CD4-positive, alpha-beta T cell (primary cell): ENCODE results near the gene SOCS3. TPM values are rescaled to one million over a fixed set of nuclear protein-coding genes. Genes with fewer than 3 reads are reported as not detected.

Experiments used
- ATAC-seq: fragments of 200-7000 bp; cut with Tn5 transposase; one replicate; pipeline ENCODE4 v1.10.0; 2022; ENCODE audit warnings: mild to moderate bottlenecking; ENCODE audit not compliant: poor library complexity
- CTCF ChIA-PET: fragments of 350-600 bp; sonication (Branson Sonifier 250); formaldehyde crosslinking; loops from one replicate; lab custom pipeline; 2021; ENCODE audit warnings: antibody characterized with exemption, inconsistent platforms; lab: Charles Lee
- POLR2A ChIA-PET: fragments of 350-600 bp; sonication (Branson Sonifier 250); formaldehyde crosslinking; loops from one replicate; lab custom pipeline; 2021; ENCODE audit warnings: antibody characterized with exemption, inconsistent platforms; lab: Charles Lee
- DNase-seq, 14 experiments: peaks; one replicate each; pipeline ENCODE4 v3.0.0-alpha.2; 2013 to 2020; ENCODE audit warnings: mixed read lengths in 2 of 14
- H3K27ac ChIP-seq, 2 donors: one replicate each; pipeline versions ENCODE4 v1.5.1 to v1.7.0; 2013; ENCODE audit warnings: low read length in 2 of 2, low read depth in 1 of 2, mild to moderate bottlenecking in 1 of 2
- H3K27me3 ChIP-seq, 2 experiments: 1 replicate in 1 of 2; 2 replicates in 1 of 2; pipeline versions ENCODE4 v1.6.1 to v1.7.0; 2013; ENCODE audit warnings: low read length in 2 of 2, control low read depth in 1 of 2, mild to moderate bottlenecking in 1 of 2, moderate library complexity in 1 of 2; ENCODE audit not compliant: insufficient read depth in 2 of 2, control insufficient read depth in 1 of 2
- H3K36me3 ChIP-seq: one replicate; pipeline ENCODE4 v1.6.1; 2013; ENCODE audit warnings: low read length, control low read depth; ENCODE audit not compliant: insufficient read depth
- H3K4me1 ChIP-seq: one replicate; pipeline ENCODE4 v1.6.1; 2013; ENCODE audit warnings: low read length, control low read depth; ENCODE audit not compliant: insufficient read depth
- H3K4me3 ChIP-seq: one replicate; pipeline ENCODE4 v1.5.1; 2013; ENCODE audit warnings: mild to moderate bottlenecking, low read length, moderate library complexity
- H3K9me3 ChIP-seq, 2 experiments: 1 replicate in 1 of 2; 2 replicates in 1 of 2; pipeline versions ENCODE4 v1.6.1 to v1.7.0; 2013; ENCODE audit warnings: low read length in 2 of 2, mild to moderate bottlenecking in 2 of 2, control low read depth in 1 of 2, moderate library complexity in 1 of 2; ENCODE audit not compliant: control insufficient read depth in 1 of 2, insufficient read depth in 1 of 2
- H3K27ac Mint-ChIP-seq: one replicate; pipeline ENCODE4 v1.8.0; 2020; ENCODE audit warnings: mixed read lengths
- H3K27me3 Mint-ChIP-seq: one replicate; pipeline ENCODE4 v1.8.0; 2021; ENCODE audit warnings: mixed read lengths
- H3K36me3 Mint-ChIP-seq: one replicate; pipeline ENCODE4 v1.8.0; 2021; ENCODE audit warnings: low read depth, mixed read lengths
- H3K4me1 Mint-ChIP-seq: one replicate; pipeline ENCODE4 v1.8.0; 2021; ENCODE audit warnings: low read depth, mixed read lengths
- H3K4me3 Mint-ChIP-seq: one replicate; pipeline ENCODE4 v1.8.0; 2020; ENCODE audit warnings: mild to moderate bottlenecking, mixed read lengths
- H3K9me3 Mint-ChIP-seq: one replicate; pipeline ENCODE4 v1.8.0; 2020; ENCODE audit warnings: mixed read lengths
- intact Hi-C, 2 experiments: fragments of 100-400 bp; cut with DNase I in 1 of 2; cut with micrococcal nuclease in 1 of 2; formaldehyde crosslinking; loops; one replicate each; pipeline versions ENCODE4 v1.15.1 to v1.9.0; 2023 to 2025; cut with DNase I, micrococcal nuclease
- total RNA-seq, 174 experiments: library from RNA in 2 of 174; stranded (reverse) in 2 of 174; gene quantifications; one replicate each; pipeline ENCODE4 v1.2.3 and lab custom pipeline; 2021 to 2026
- TF ChIP-seq, protein P1 (sequence below): fragments of 200-600 bp; IDR thresholded peaks from one replicate; pipeline ENCODE4 v1.8.0; 2022; ENCODE audit warnings: antibody characterized with exemption, mild to moderate bottlenecking

The SOCS3 gene
- total RNA-seq, 2 experiments from 2014 or later: 414 to 427 TPM

DNA sequence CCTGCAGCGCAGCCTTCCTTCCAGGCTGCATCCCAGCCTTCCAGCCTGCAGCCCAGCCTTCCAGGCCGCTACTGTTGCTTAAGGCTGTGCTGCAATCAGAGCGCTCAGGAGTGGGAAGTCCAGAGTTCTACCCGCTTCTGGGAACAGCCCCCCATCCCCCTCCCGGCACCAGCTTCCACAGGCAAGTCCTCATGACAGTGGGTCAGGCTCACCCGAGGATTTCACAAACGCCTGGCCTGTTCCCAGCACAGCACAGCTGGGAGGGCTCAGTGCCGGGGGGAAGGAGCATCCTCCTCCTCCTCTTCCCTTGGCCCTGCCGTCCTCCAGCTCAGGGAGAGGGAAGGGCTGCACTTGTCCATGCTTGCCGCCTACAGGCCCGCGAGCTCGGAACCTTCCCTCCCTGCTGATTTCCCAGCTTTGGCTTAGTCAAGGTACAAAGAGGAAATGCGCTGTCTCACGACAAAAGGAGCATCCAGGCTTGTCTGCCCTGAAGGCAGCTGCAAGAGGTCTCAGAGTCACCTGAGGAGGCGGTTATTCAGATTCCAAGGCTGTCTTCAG lies 8.3 kb downstream of the SOCS3 start:
- POLR2A ChIA-PET: interaction anchor here (1.0 kb wide), 1 partner anchor 38 kb away, joined by 3 read pairs; no protein-coding TSS in a partner anchor
- ATAC-seq: no peak
- peak overlapping the region; percentile 38 for H3K4me3 Mint-ChIP-seq
- TF ChIP-seq, protein P1, sequence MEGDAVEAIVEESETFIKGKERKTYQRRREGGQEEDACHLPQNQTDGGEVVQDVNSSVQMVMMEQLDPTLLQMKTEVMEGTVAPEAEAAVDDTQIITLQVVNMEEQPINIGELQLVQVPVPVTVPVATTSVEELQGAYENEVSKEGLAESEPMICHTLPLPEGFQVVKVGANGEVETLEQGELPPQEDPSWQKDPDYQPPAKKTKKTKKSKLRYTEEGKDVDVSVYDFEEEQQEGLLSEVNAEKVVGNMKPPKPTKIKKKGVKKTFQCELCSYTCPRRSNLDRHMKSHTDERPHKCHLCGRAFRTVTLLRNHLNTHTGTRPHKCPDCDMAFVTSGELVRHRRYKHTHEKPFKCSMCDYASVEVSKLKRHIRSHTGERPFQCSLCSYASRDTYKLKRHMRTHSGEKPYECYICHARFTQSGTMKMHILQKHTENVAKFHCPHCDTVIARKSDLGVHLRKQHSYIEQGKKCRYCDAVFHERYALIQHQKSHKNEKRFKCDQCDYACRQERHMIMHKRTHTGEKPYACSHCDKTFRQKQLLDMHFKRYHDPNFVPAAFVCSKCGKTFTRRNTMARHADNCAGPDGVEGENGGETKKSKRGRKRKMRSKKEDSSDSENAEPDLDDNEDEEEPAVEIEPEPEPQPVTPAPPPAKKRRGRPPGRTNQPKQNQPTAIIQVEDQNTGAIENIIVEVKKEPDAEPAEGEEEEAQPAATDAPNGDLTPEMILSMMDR: no peak
- no peaks in the 10 kb centered on the region for H3K27me3 ChIP-seq
- H3K27ac Mint-ChIP-seq: peak overlapping the region; percentile 83
- peak in 1 of 14 experiments; percentile 46 for DNase-seq
- intact Hi-C loops: no loop called here
- peaks cover 14% of the 10 kb centered on the region for H3K36me3 Mint-ChIP-seq
- no peaks in the 10 kb centered on the region for H3K9me3 Mint-ChIP-seq
- H3K36me3 ChIP-seq: no peaks in the 10 kb centered on the region
- H3K9me3 ChIP-seq: no peaks in the 10 kb centered on the region
- CTCF ChIA-PET: no interaction called here
- no peaks in the 10 kb centered on the region for H3K27me3 Mint-ChIP-seq
- H3K4me3 ChIP-seq: no peak overlapping the region
- H3K4me1 Mint-ChIP-seq: peaks cover 86% of the 10 kb centered on the region
- H3K4me1 ChIP-seq: peaks cover 90% of the 10 kb centered on the region
- no peak overlapping the region for H3K27ac ChIP-seq

DNA sequence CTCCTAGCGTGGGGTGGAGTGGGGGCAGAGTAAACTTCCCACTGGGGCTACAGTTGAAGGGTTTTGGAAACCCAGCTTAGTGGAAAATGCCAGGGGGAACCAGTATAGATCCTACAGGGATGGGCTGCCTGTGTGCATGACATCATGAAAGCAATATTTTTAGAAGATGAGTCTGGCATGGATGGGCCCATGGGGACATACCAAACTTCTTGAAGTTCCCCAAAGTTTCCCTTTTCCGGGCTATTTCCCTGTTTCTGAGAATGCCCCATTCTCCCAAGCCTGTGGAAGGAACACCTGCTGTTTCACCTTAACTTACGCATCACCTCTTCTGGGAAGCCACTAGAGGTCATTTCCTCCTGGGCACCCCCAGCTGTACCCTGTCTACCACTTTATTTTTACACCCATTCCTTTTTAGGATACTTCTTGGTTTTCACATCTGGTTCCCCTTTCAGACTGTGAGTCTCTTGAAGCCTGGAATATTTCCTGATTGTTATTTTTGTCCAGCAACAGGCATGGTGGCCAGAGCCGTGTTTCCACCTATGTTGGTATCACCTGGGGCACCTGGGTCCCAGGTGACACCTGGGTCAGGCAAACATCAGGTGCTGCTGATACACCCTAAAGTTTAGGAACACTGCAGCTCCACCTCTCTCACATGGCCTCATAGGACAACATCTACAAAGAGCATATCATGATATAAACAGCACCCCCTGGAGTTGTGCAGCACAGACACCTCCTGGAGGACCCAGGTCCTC lies 9.8 kb downstream of the SOCS3 start:
- Histone ChIP-seq H3K4me3 (no peak overlapping the region), H3K27ac (no peak overlapping the region), H3K27me3 (no peaks in the 10 kb centered on the region), H3K9me3 (no peaks in the 10 kb centered on the region), H3K4me1 (peaks cover 91% of the 10 kb centered on the region), H3K36me3 (no peaks in the 10 kb centered on the region)
- Mint-ChIP-seq H3K27ac (peak overlapping the region; percentile 67), H3K4me1 (peaks cover 86% of the 10 kb centered on the region), H3K36me3 (no peaks in the 10 kb centered on the region), H3K27me3 (no peaks in the 10 kb centered on the region), H3K9me3 (no peaks in the 10 kb centered on the region), H3K4me3 (peak overlapping the region; percentile 6)
- DNase-seq (peak in 1 of 14 experiments; percentile 33), ATAC-seq (no peak)
- CTCF ChIA-PET: interaction anchor here (1.2 to 1.4 kb wide), 2 partner anchors 11 to 72 kb away, joined by 3 to 4 read pairs; no protein-coding TSS in a partner anchor
- intact Hi-C loops: no loop called here
- POLR2A ChIA-PET: interaction anchor here (0.7 kb wide), 1 partner anchor 10 kb away, joined by 3 read pairs; no protein-coding TSS in a partner anchor
- TF ChIP-seq, protein P1: no peak

DNA sequence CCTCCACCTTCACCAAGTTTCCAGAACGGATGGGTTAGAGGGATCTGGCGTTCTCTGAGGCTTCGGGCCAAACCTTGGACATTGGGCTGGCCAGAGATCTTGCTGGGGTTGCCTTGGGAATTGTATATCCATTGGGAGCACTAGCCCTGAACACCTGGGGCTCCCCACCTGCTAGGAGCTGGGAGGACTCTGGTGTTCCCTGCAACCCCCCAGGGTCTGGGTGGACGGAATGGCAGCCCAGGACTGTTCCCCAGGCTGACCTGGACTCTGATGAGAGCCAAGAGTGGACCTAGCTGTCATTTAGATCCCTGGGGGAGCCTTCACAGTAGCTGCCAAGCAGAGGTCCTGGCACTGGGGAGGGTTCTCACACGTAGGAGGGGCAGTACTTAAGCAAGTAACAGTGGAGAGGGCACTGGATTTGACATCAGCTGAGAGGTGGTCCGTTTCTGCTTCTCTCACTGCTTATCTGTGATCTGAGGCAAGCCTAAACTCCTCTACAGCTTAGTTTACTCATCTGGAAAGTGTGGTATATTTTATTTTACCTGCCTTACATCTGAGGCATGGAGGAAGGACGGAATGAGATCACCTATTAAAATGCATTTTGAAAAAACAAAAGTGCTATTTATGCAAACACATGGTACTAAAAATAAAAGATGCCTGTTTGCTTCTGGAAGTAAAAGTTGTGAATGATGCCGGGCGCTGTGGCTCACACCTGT lies 11.7 kb downstream of the SOCS3 start:
- intact Hi-C loops: no loop called here
- Mint-ChIP-seq H3K9me3 (no peaks in the 10 kb centered on the region), H3K27ac (peak overlapping the region; percentile 99), H3K36me3 (no peaks in the 10 kb centered on the region), H3K4me1 (peaks cover 85% of the 10 kb centered on the region), H3K27me3 (no peaks in the 10 kb centered on the region), H3K4me3 (no peak overlapping the region)
- no peaks in the 10 kb centered on the region for H3K27me3 ChIP-seq
- ATAC-seq (no peak), DNase-seq (no peak)
- peaks cover 91% of the 10 kb centered on the region for H3K4me1 ChIP-seq
- no peaks in the 10 kb centered on the region for H3K9me3 ChIP-seq
- ChIA-PET CTCF (interaction anchor here (0.7 to 0.9 kb wide), 2 partner anchors 12 to 89 kb away, joined by 3 to 4 read pairs; no protein-coding TSS in a partner anchor), POLR2A (interaction anchor here (0.6 to 1.2 kb wide), 7 partner anchors 8 to 90 kb away, joined by 3 to 5 read pairs (median 3); partner anchors contain the start of gene SOCS3)
- H3K4me3 ChIP-seq: no peak overlapping the region
- no peaks in the 10 kb centered on the region for H3K36me3 ChIP-seq
- no peak overlapping the region for H3K27ac ChIP-seq
- TF ChIP-seq, protein P1: no peak
